Loucy (cell line): ENCODE results near the gene ANKRD55.
"Not testable (repeated sequence)": the region's sequence is repeated elsewhere in the genome, so short reads cannot be mapped to it uniquely, and the experiment has no call there.

ENCODE experiments used
- H2AFZ ChIP-seq: fragments of 200-600 bp; sonication (generic); 2 replicates; pipeline ENCODE4 v1.6.0; 2016; ENCODE audit warnings: antibody characterized with exemption, mild to moderate bottlenecking, low read length, moderate library complexity
- H3F3A ChIP-seq: fragments of 200-600 bp; 2 replicates; pipeline ENCODE4 v1.6.0; 2016; ENCODE audit warnings: antibody characterized with exemption, low read depth, mild to moderate bottlenecking
- H3K27me3 ChIP-seq: fragments of 200-600 bp; sonication (generic); 2 replicates; pipeline ENCODE4 v1.6.1; 2014; ENCODE audit warnings: low read length, mild to moderate bottlenecking; ENCODE audit not compliant: insufficient read depth, poor library complexity, severe bottlenecking
- H3K36me3 ChIP-seq: fragments of 200-600 bp; sonication (generic); 2 replicates; pipeline ENCODE4 v1.6.1; 2016; ENCODE audit warnings: low read length; ENCODE audit not compliant: insufficient read depth
- H3K4me1 ChIP-seq: fragments of 200-600 bp; sonication (generic); 2 replicates; pipeline ENCODE4 v1.5.1; 2014; ENCODE audit warnings: low read length, mild to moderate bottlenecking; ENCODE audit not compliant: insufficient read depth, poor library complexity, severe bottlenecking
- H3K4me2 ChIP-seq: fragments of 200-600 bp; sonication (generic); 2 replicates; pipeline ENCODE4 v1.6.0; 2014; ENCODE audit warnings: antibody characterized with exemption, low read length, low read depth, mild to moderate bottlenecking; ENCODE audit not compliant: poor library complexity, severe bottlenecking
- H3K4me3 ChIP-seq: fragments of 200-600 bp; sonication (generic); 2 replicates; pipeline ENCODE4 v1.5.1; 2014; ENCODE audit warnings: low read length, mild to moderate bottlenecking, mixed read lengths; ENCODE audit not compliant: poor library complexity, severe bottlenecking
- H3K79me2 ChIP-seq: fragments of 200-600 bp; sonication (generic); 2 replicates; pipeline ENCODE4 v1.6.1; 2014; ENCODE audit warnings: low read length; ENCODE audit not compliant: insufficient read depth
- H3K9ac ChIP-seq: fragments of 200-600 bp; sonication (generic); 2 replicates; pipeline ENCODE4 v1.6.0; 2014; ENCODE audit warnings: mild to moderate bottlenecking, low read depth, low read length, moderate library complexity; ENCODE audit not compliant: poor library complexity, severe bottlenecking
- H3K9me2 ChIP-seq: fragments of 200-600 bp; sonication (generic); replicated peaks from 2 replicates; pipeline ENCODE4 v1.6.1; 2016; ENCODE audit warnings: low read depth, low read length, mixed read lengths
- H3K9me3 ChIP-seq: fragments of 200-600 bp; sonication (generic); 2 replicates; pipeline ENCODE4 v1.6.1; 2014; ENCODE audit warnings: mild to moderate bottlenecking, antibody characterized with exemption, low read length, low read depth; ENCODE audit not compliant: insufficient read depth
- H4K20me1 ChIP-seq: fragments of 200-600 bp; sonication (generic); 2 replicates; pipeline ENCODE4 v1.6.0; 2014; ENCODE audit warnings: antibody characterized with exemption, low read length, mild to moderate bottlenecking; ENCODE audit not compliant: insufficient read depth, poor library complexity, severe bottlenecking
- EZH2phosphoT487 ChIP-seq: fragments of 200-600 bp; IDR thresholded peaks from 2 replicates; pipeline ENCODE4 v1.6.1; 2018; ENCODE audit warnings: antibody characterized with exemption, mild to moderate bottlenecking, moderate library complexity, borderline replicate concordance
- TF ChIP-seq, protein P1 (sequence below): fragments of 200-600 bp; sonication (generic); conservative IDR thresholded peaks from 2 replicates; pipeline ENCODE4 v1.5.1; 2014; ENCODE audit warnings: mild to moderate bottlenecking, antibody characterized with exemption, low read length

Gene ANKRD55

DNA sequence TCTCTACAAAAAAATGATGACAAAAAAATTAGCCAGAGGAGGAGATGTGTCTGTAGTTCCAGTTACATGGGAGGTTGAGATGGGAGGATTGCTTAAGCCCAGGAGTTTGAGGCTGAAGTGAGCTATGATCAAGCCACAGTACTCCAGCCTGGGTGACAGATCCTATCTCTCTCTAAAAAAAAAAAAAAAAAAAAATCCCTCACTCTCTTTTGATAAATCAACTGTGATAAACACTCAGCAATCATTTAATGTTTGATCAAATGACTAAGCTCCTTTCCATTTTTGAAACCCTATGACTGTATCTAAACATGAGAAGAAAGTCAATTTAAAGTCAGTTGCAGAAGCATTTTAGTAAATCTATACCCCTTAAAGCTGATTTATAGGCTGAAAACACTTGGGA is 126.3 kb downstream of the ANKRD55 start:
- no peaks in the 10 kb centered on the region for H4K20me1 ChIP-seq
- H3K79me2 ChIP-seq = no peaks in the 10 kb centered on the region
- H3K9me3 ChIP-seq = no peaks in the 10 kb centered on the region
- H3K4me2 ChIP-seq = no peak overlapping the region
- H3K9me2 ChIP-seq = no peaks in the 10 kb centered on the region
- H2AFZ ChIP-seq = no peak overlapping the region
- H3K27me3 ChIP-seq = no peaks in the 10 kb centered on the region
- no peaks in the 10 kb centered on the region for H3K36me3 ChIP-seq
- H3K4me3 ChIP-seq = no peak overlapping the region
- H3K9ac ChIP-seq = no peak overlapping the region
- TF ChIP-seq, protein P1, sequence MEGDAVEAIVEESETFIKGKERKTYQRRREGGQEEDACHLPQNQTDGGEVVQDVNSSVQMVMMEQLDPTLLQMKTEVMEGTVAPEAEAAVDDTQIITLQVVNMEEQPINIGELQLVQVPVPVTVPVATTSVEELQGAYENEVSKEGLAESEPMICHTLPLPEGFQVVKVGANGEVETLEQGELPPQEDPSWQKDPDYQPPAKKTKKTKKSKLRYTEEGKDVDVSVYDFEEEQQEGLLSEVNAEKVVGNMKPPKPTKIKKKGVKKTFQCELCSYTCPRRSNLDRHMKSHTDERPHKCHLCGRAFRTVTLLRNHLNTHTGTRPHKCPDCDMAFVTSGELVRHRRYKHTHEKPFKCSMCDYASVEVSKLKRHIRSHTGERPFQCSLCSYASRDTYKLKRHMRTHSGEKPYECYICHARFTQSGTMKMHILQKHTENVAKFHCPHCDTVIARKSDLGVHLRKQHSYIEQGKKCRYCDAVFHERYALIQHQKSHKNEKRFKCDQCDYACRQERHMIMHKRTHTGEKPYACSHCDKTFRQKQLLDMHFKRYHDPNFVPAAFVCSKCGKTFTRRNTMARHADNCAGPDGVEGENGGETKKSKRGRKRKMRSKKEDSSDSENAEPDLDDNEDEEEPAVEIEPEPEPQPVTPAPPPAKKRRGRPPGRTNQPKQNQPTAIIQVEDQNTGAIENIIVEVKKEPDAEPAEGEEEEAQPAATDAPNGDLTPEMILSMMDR = no peak
- no peak for TF ChIP-seq EZH2phosphoT487
- H3F3A ChIP-seq = no peaks in the 10 kb centered on the region
- no peaks in the 10 kb centered on the region for H3K4me1 ChIP-seq

DNA sequence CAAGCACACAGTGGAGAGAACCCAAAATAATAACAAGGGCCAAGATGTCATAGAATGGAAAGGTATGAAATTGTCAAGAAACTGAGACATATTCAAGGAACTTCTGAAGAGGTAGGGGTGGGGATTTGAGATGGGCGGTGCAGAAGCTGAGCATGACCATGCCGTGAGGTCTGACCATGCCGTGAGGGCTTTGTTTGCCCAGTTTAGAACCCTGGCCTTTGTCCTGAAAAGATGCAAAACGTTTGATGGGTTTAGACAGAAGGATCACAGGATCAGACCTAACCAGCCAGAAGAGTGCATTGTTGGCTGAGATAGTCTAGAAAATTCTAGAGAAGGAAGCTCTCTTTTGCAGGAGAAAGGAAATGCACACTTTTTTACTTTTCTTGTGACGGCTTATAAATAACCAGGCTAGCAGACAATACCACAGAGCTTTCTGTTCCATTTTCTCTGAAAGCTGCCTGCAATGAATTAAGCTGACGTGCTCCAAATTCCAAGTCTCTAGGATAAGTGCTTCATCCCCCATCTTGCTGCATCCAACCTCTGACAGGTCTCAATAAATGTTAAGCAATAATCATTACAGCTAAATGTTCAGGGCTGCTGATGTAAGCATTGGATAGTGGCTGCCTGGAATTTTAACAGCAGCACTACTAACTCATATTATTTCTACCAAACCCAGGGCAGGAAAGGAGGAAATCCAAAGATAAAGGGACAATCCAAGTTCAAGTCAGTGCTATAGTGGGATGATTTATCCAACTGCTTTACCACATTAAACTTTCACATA is 127.4 kb downstream of the ANKRD55 start:
- Histone ChIP-seq H3K9me2 (no peaks in the 10 kb centered on the region), H3K9me3 (no peaks in the 10 kb centered on the region), H3K27me3 (no peaks in the 10 kb centered on the region), H3K4me3 (no peak overlapping the region), H4K20me1 (no peaks in the 10 kb centered on the region), H3F3A (no peaks in the 10 kb centered on the region), H3K4me2 (no peak overlapping the region), H3K4me1 (no peaks in the 10 kb centered on the region), H3K79me2 (no peaks in the 10 kb centered on the region), H3K9ac (no peak overlapping the region), H3K36me3 (no peaks in the 10 kb centered on the region), H2AFZ (no peak overlapping the region)
- TF ChIP-seq EZH2phosphoT487 = no peak
- TF ChIP-seq, protein P1 = no peak

DNA sequence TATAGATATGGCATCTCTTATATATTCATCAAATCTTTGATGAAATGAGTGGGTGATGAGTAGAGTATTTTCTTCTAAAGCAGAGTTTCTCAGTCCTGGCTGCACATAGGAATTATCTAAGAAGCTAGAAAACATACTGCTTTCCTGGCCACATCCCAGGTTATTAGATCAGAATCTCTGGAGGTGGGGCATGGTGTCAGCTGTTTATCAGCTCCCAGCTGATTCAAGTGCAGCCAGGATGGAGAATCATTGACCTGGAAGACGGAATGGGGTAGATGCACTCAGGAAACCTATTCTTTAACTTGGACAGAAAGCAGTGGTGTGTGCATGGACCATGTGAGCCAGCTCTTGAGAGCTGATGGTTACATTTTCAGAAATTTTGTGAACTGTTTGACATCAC is 130.2 kb downstream of the ANKRD55 start:
- Histone ChIP-seq H4K20me1 (no peaks in the 10 kb centered on the region), H3K4me3 (no peak overlapping the region), H2AFZ (no peak overlapping the region), H3K9me3 (no peaks in the 10 kb centered on the region), H3F3A (no peaks in the 10 kb centered on the region), H3K27me3 (no peaks in the 10 kb centered on the region), H3K9ac (no peak overlapping the region), H3K36me3 (no peaks in the 10 kb centered on the region), H3K4me2 (no peak overlapping the region), H3K9me2 (no peaks in the 10 kb centered on the region), H3K4me1 (no peaks in the 10 kb centered on the region), H3K79me2 (no peaks in the 10 kb centered on the region)
- TF ChIP-seq, protein P1 = no peak
- no peak for TF ChIP-seq EZH2phosphoT487

DNA sequence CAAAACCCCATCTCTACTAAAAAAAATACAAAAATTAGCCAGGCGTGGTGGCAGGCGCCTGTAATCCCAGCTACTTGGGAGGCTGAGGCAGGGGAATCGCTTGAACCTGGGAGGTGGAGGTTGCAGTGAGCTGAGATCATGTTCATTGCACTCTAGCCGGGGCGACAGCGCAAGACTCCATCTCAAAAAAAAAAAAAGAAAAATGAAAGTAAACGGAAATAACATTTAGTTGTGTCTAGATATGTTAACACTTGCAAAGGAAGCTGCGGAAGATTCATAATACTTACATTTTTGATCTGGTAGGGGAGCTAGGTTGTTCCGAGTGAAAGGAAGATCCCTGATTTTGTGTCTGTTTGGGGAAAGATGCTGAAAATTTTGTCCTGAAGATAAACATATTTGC is 130.9 kb downstream of the ANKRD55 start:
- not testable (repeated sequence) for H3K9me3 ChIP-seq, H3K79me2 ChIP-seq, H3K4me3 ChIP-seq, H3K27me3 ChIP-seq, H4K20me1 ChIP-seq, H3K4me1 ChIP-seq, H3K9ac ChIP-seq, H3K36me3 ChIP-seq, H3K9me2 ChIP-seq, H3K4me2 ChIP-seq, H3F3A ChIP-seq, H2AFZ ChIP-seq
